ENCODE results near the gene TOP2A.
"Not testable (repeated sequence)": the region's sequence is repeated elsewhere in the genome, so short reads cannot be mapped to it uniquely, and the experiment has no call there.

Gene TOP2A

DNA sequence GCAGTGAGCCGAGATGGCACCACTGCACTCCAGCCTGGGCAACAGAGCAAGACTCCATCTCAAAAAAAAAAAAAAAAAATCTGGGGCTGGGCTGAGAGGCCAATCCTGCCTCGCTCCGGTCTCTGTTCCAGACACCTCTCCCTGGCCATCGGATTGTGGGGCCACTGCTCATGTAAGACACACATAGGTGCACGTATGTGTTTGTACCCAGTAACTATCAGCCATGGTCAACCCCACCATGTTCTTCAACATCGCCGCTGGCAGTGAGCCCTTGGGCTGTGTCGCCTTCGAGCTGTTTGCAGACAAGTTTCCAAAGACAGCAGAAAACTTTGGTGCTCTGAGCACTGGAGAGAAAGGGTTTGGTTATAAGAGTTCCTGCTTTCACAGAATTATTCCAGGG lies 50.0 kb downstream of the TOP2A start:
- not testable (repeated sequence) for H3K4me1 Mint-ChIP-seq; DNase-seq (ENCODE audit: low spot score in 2 of 2); H3K9me3 Mint-ChIP-seq; H3K27me3 Mint-ChIP-seq; ATAC-seq (ENCODE audit: low read depth); H3K4me3 Mint-ChIP-seq; H3K36me3 Mint-ChIP-seq; H3K27ac Mint-ChIP-seq

DNA sequence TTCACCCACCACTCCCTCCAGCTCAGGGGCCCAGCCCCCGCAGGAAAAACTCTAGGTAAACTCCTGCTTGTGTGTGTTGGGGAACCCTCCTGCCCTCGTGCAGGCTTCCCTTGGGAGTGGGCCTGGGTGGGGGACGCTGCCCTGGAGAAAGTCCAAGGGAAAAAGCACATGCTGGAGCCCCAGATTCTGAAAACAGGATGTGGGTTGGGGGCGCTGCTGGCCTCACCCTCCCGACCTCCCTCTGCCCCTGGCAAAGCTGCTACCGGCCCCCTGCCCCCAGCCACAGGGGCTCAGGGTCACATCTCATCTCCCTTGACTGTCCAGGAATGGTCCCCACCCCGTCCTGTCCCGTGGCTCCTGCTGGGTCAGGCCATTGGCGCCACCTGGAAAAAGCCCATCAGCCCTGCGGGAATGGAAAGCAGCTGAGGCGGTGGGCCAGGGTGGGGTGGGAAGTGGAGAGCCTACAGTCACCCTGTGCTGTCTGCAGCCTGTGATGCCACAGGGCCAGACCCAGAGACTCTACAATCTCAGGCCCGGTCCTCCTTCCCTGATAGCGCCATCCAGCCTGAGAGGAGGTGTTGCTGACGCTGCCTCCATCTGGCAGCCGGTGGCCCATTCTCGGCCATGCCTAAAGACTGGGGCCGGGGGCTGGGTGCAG lies 50.7 kb downstream of the TOP2A start:
- peaks cover 1% of the 10 kb centered on the region for H3K9me3 Mint-ChIP-seq
- H3K27ac Mint-ChIP-seq, result no peak overlapping the region
- peaks cover 10% of the 10 kb centered on the region for H3K4me1 Mint-ChIP-seq
- no peaks in the 10 kb centered on the region for H3K36me3 Mint-ChIP-seq
- DNase-seq (ENCODE audit: low spot score in 2 of 2) (no peak), ATAC-seq (ENCODE audit: low read depth) (no peak)
- peaks cover 2% of the 10 kb centered on the region for H3K27me3 Mint-ChIP-seq
- H3K4me3 Mint-ChIP-seq, result no peak overlapping the region

DNA sequence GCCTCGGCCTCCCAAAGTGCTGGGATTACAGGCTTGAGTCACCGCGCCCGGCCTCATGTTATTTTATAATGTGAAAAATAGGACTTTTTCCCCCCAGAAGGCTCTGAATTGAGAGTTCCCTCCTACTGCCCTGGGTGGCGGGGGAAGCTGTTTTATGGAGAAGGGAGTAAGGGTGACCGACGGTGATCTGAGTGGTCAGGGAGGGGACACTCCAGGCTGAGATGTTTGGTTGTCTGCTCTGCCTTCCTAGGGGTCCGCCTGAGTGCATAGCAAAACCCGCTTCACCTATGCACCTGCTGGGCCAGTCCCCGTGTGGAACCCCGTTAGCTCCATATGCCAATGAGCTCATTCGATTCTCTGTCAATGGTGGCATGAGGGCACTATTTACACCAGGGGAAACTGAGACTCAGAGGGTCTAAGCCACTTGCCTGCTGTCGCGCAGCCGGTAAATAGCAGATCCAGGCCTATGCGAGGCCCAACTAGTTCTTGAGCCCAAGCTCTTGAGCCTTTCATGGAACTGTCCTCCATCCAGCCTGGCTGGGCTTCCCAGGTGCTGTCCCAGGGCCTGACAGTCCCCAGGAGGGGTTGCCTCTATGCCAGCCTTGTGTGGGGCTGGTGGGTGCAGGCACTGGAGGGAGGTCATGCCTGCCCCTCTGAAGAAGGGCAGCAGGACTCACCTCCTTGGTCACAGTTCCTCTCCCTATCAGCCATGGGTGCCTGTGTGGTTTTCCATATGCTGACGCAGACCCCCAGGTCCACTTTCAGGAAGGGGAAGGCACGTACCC lies 51.4 kb downstream of the TOP2A start:
- Mint-ChIP-seq H3K27me3 (peaks cover 2% of the 10 kb centered on the region), H3K4me3 (no peak overlapping the region), H3K36me3 (no peaks in the 10 kb centered on the region), H3K27ac (no peak overlapping the region), H3K4me1 (peaks cover 9% of the 10 kb centered on the region), H3K9me3 (peaks cover under 1% of the 10 kb centered on the region)
- DNase-seq (ENCODE audit: low spot score in 2 of 2) (no peak), ATAC-seq (ENCODE audit: low read depth) (no peak)

DNA sequence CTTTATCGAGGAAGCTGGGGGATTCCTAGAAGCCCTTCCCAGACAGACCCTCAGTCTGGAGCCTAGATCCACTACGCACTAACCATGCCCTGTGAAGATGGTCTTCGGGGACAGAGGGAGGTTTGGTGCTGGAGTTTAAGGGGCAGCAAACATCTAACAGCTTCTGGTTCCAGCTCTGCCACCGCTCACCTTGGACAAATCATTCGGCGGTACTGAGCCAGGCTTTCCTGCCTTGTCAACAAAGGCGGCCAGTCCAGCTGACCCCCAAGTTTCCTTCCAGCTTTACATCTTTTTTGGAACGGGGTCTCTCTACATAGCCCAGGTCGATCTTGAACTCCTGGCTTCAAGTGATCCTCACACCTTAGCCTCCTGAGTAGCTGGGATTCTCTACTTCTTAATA lies 52.8 kb downstream of the TOP2A start:
- H3K36me3 Mint-ChIP-seq, result no peaks in the 10 kb centered on the region

DNA sequence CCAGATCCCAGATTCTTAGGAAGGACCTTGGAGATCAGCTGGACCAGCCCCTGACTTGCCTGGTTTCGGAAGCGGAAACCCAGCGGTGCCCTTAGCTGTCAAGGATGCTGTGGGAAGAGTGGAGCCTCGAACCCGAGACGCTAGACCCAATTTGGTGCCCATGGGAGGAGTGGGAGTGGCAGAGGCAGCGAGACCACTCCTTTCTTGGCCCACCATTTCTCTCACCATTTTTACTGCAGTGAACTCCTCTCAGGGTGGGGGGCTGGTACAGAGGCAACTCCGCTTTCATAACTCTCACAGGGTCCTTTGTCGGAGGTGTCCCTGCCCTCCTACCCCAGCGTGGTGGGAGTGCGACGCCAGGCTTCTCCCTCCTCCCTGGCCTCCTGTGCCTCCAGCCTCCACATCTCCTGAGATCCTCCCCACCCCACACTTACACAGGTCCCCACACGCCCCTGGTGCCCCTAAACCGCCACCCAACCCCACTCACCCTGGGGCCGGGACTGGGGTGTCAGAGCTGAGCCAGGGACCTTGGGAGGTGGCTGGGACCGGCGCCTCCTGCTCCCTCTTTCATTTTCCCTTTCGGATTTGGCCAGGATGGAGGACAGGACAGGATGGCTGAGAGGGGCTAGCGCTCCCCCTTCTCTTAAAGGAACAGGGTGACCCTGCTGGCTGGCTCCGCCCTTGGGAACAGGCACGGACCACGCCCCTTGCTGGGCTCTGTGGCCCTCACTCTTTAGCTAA lies 53.4 kb downstream of the TOP2A start, which contains the start of gene GJD3:
Gene GJD3 (minus strand): TSS at position 617 of the 741 bp plus-strand sequence. CDS start 922 bp downstream, outside the sequence.
- Mint-ChIP-seq H3K4me1 (peaks cover 8% of the 10 kb centered on the region), H3K9me3 (no peaks in the 10 kb centered on the region), H3K27me3 (peaks cover 9% of the 10 kb centered on the region), H3K27ac (no peak within 1 kb of the TSS), H3K36me3 (no peaks in the 10 kb centered on the region), H3K4me3 (peak within 1 kb of the TSS; percentile 77)
- DNase-seq (ENCODE audit: low spot score in 2 of 2), result no peak
- ATAC-seq (ENCODE audit: low read depth), result no peak

More for the DNA sequence above, 52.8 kb downstream of the TOP2A start:
- Mint-ChIP-seq H3K4me1 (peaks cover 8% of the 10 kb centered on the region), H3K9me3 (no peaks in the 10 kb centered on the region), H3K27me3 (peaks cover 9% of the 10 kb centered on the region), H3K4me3 (no peak overlapping the region), H3K27ac (no peak overlapping the region)
- DNase-seq (ENCODE audit: low spot score in 2 of 2) (no peak), ATAC-seq (ENCODE audit: low read depth) (no peak)

DNA sequence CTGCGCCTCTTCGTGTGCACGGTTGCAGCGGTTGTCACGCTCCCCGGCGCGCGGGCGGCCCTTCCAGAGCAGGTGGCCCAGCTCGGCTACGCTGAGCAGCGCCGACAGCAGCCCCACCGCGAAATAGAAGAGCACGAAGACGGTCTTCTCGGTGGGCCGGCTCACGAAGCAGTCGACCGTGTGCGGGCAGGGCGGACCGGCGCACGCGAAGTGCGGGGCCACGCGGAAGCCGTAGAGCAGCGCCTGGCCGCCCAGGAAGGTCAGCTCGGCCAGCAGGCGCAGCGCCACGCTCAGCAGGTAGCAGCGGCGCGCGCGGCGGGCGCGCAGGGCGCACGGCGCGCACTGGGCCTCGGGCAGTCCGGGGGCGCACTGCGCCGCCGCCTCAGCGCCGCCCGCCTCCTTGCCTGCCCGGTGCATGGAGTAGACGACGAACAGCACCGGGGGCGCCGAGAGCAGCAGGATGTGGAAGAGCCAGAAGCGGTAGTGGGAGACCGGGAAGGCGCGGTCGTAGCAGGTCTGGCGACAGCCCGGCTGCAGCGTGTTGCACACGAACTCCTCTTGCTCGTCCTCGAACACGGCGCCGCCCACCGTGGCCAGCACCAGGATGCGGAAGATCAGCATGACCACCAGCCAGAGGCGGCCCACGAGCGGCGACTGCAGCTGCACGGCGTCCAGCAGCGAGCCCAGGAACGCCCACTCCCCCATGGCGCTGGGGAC lies 54.4 kb downstream of the TOP2A start:
- peaks cover 12% of the 10 kb centered on the region for H3K4me1 Mint-ChIP-seq
- no peaks in the 10 kb centered on the region for H3K9me3 Mint-ChIP-seq
- H3K27me3 Mint-ChIP-seq, result peaks cover 9% of the 10 kb centered on the region
- H3K4me3 Mint-ChIP-seq, result peak overlapping the region; percentile 83
- H3K27ac Mint-ChIP-seq, result no peak overlapping the region
- peak; percentile 38 for ATAC-seq (ENCODE audit: low read depth)
- DNase-seq (ENCODE audit: low spot score in 2 of 2), result peak in 1 of 2 donors; percentile 19
- no peaks in the 10 kb centered on the region for H3K36me3 Mint-ChIP-seq

DNA sequence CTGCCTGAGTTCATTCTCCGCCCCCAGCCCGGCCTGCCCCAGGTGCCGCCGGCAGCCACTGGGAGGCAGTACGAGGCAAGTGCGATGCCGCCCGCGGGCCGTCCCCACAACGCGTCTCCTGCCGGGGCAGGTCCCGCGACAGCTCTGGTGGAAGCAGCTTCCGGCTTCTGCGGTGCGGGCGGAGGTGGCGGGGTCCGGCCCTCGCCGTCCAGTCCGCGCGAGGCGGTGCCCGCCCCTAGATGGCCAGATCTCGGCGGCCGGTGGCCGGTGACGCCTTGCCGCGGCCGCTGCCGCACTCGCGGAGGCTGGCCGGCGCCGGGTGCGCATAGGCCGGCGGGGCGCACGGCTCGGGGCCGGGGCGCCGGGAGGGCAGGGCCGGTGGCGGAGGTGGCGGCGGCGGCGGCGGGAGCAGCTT lies 55.0 kb downstream of the TOP2A start:
- Mint-ChIP-seq H3K36me3 (no peaks in the 10 kb centered on the region), H3K27ac (no peak overlapping the region), H3K4me3 (peak overlapping the region; percentile 51), H3K4me1 (peaks cover 14% of the 10 kb centered on the region), H3K27me3 (peaks cover 9% of the 10 kb centered on the region), H3K9me3 (no peaks in the 10 kb centered on the region)
- DNase-seq (ENCODE audit: low spot score in 2 of 2) (peak; percentile 81 to 82), ATAC-seq (ENCODE audit: low read depth) (peak; percentile 86)

DNA sequence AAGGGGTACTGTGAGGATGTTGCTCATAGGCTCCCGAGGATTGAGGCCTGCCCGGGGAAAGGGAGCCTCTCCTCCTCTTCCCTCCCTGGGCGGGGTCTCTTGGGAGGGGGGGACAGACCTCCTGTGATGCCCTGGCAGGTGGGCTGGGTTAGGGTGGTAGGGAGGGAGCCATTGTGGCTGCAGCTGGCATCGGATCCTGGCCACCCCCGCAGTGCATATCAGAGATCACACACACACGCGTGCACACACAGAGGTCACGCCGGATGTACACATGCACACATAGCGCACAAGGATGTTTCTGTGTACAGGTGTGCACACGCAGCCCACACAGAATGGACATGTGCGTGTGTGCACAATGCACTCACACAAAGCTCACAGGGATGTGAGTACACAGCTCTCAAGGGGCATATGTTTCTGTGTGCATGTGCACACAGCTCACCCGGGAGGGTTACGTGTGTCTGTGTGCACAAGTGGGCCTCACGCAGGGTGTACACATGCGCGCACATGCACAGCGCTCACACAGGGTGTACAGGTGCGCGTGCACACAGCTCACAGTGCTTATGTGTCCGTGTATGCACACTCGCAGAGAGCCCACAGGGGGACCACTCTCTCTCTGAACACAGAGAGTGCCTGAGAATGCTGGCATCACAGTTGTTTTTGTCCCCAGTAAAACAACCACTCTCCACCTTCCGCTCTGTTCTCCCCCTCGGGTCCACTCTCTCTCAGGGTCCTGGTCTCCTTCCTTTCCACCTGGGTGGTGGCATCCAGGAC lies 55.6 kb downstream of the TOP2A start:
- peaks cover 14% of the 10 kb centered on the region for H3K4me1 Mint-ChIP-seq

DNA sequence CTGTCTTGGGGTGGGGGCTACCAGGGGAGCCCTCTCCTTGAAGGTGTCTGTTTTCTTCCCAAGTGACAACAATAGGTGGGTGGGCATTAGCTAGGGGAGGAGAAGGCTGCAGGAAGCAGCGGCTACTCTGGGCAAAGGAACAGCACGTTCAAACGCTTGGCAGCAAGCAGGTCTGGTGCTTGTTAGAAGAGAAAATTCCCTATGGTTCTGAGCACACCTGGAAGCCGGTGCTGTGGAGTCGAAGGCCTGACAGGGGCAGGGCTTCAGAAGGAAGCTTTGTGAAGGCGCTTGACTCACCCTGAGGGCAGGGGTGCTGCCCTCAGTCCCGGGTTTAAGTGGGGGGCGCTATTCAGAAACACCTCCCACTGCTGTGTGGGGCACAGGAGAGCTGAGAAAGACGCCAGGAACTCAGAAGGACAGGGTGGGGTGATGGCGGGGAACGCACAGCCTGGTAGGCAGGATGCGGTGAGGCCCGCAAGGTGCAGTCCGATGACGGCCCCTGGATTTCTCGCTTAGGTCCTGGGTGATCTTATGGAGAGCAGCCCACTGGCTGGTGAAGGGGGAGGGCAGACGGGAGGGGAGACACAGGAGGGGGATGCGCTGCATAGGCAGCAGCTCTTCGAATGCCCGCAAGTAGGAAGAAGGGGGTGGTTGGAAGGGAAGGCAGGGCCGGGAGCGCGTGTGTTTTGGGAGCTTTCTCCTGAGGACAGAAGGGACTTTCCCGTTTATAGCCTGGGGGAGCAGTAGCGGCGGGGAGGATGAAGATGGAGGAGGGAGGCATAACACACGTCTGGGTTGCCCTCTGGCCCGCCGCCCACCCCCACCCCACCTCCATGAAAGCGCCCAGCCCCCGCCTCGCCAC lies 56.4 kb downstream of the TOP2A start:
- DNase-seq (ENCODE audit: low spot score in 2 of 2) (no peak), ATAC-seq (ENCODE audit: low read depth) (no peak)
- peaks cover 9% of the 10 kb centered on the region for H3K27me3 Mint-ChIP-seq
- H3K27ac Mint-ChIP-seq, result no peak overlapping the region
- H3K4me3 Mint-ChIP-seq, result peak overlapping the region; percentile 37
- no peaks in the 10 kb centered on the region for H3K9me3 Mint-ChIP-seq
- peaks cover 14% of the 10 kb centered on the region for H3K4me1 Mint-ChIP-seq
- H3K36me3 Mint-ChIP-seq, result peaks cover 3% of the 10 kb centered on the region

More for the DNA sequence above, 55.6 kb downstream of the TOP2A start:
- no peaks in the 10 kb centered on the region for H3K9me3 Mint-ChIP-seq
- H3K27ac Mint-ChIP-seq, result no peak overlapping the region
- no peaks in the 10 kb centered on the region for H3K36me3 Mint-ChIP-seq
- H3K27me3 Mint-ChIP-seq, result peaks cover 9% of the 10 kb centered on the region
- DNase-seq (ENCODE audit: low spot score in 2 of 2) (no peak), ATAC-seq (ENCODE audit: low read depth) (peak; percentile 22)
- H3K4me3 Mint-ChIP-seq, result peak overlapping the region; percentile 51

DNA sequence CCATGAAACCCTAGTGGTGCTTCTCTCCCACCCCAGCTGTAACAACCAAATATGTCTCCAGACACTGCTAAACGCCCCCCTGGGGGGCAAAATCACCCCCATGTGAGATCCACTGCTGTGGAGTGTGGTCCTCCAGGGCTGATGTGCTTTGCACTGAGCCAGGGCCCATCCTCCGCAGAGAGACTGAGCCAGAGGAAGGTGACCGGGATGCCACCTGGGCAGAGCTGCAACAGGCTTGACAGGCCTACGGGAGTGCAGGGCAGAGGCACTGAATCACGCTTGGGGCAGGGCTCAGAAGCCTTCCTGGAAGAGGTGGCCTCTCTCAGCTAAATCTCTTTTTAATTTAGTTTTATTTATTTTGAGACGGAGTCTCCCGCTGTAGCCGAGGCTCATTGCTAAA lies 57.6 kb downstream of the TOP2A start:
- Mint-ChIP-seq H3K27ac (no peak overlapping the region), H3K27me3 (peaks cover 9% of the 10 kb centered on the region), H3K4me1 (peaks cover 14% of the 10 kb centered on the region), H3K9me3 (no peaks in the 10 kb centered on the region), H3K4me3 (no peak overlapping the region), H3K36me3 (peaks cover 4% of the 10 kb centered on the region)
- DNase-seq (ENCODE audit: low spot score in 2 of 2), result no peak
- ATAC-seq (ENCODE audit: low read depth), result no peak

DNA sequence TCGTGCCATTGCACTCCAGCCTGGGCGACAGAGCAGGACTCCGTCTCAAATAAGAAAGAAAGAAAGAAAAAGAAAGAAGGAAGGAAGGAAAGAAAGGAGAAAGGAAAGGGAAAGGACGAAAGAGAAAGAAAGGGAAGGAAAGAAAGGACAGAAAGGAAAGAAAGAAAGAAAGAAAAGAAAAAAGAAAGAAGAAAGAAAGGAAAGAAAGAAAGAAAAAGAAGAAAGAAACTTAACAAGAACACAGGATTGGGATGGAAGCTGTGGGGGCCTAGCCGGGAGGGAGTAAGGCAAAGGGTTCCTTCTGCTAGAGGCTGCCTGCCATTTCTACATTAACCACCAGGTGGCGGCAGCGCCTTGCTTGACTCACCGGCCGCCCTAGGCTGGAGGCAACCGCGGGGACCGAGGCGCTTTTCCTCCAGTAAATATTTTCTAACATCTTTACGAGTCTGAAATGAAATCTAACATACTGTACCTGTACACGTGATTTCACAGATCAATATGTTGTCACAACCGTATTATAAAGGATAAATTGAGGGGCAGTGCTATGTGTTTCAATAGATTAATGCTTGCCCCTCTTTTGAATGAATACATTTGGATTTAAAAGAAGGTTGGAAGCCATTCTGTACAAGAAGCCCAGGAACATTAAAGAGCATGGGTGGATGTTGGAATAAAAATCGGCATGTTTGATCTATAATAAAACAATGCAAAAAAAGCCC lies 59.2 kb downstream of the TOP2A start:
- no peak overlapping the region for H3K27ac Mint-ChIP-seq
- ATAC-seq (ENCODE audit: low read depth) (peak; percentile 53), DNase-seq (ENCODE audit: low spot score in 2 of 2) (peak; percentile 92 to 94)
- peak overlapping the region; percentile 14 for H3K4me3 Mint-ChIP-seq
- peaks cover 13% of the 10 kb centered on the region for H3K4me1 Mint-ChIP-seq
- H3K27me3 Mint-ChIP-seq, result peaks cover 8% of the 10 kb centered on the region
- no peaks in the 10 kb centered on the region for H3K9me3 Mint-ChIP-seq
- peaks cover 4% of the 10 kb centered on the region for H3K36me3 Mint-ChIP-seq
